Effector memory CD4-positive, alpha-beta T cell (primary cell): ENCODE results near the gene NAV2.
A peak's percentile ranks its signal among the peaks of the same experiment; 100 is the strongest.

Experiments used
- DNase-seq, 3 donors: peaks; one replicate each; pipeline ENCODE4 v3.0.0-alpha.2; 2020
- H3K27ac ChIP-seq: 2 replicates; pipeline ENCODE4 v1.7.0; 2013; ENCODE audit warnings: mild to moderate bottlenecking, low read length, moderate library complexity; ENCODE audit not compliant: insufficient read depth, poor library complexity, severe bottlenecking
- H3K27me3 ChIP-seq: replicated peaks from 2 replicates; pipeline ENCODE4 v1.7.0; 2013; ENCODE audit warnings: mild to moderate bottlenecking, low read length; ENCODE audit not compliant: insufficient read depth, control insufficient read depth, poor library complexity, severe bottlenecking
- H3K36me3 ChIP-seq: 2 replicates; pipeline ENCODE4 v1.7.0; 2013; ENCODE audit warnings: mild to moderate bottlenecking, low read length, moderate library complexity; ENCODE audit not compliant: control insufficient read depth, insufficient read depth
- H3K4me1 ChIP-seq: 2 replicates; pipeline ENCODE4 v1.7.0; 2013; ENCODE audit warnings: low read length, mild to moderate bottlenecking; ENCODE audit not compliant: control insufficient read depth, insufficient read depth, poor library complexity, severe bottlenecking
- H3K4me3 ChIP-seq: 2 replicates; pipeline ENCODE4 v1.7.0; 2013; ENCODE audit warnings: low read length, low read depth, mild to moderate bottlenecking; ENCODE audit not compliant: insufficient read depth, poor library complexity, severe bottlenecking
- H3K9me3 ChIP-seq: 2 replicates; pipeline ENCODE4 v1.7.0; 2013; ENCODE audit warnings: mild to moderate bottlenecking, low read length, moderate library complexity; ENCODE audit not compliant: control insufficient read depth

NAV2 gene

DNA sequence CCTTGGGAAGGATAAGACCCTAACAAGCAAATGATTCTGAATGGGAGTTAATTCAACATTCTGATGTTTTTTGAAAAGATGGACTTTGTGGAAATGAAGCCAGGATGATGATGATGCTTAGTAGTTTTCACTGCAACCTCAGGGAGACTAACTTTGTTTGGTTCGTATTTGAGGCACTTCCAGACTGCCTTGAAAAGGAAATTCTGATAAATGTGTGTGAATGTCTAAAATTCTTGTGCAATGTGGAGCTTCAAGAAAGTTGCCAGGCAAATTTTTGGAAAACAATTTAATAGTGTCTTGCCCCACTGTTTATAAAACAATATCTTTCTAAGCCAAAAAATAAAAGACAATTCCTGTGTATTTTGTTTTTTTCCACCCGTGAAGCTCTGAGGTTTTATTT lies 11.2 kb upstream of the NAV2 start:
- H3K9me3 ChIP-seq = no peaks in the 10 kb centered on the region
- no peak overlapping the region for H3K4me3 ChIP-seq
- no peak overlapping the region for H3K27ac ChIP-seq
- no peaks in the 10 kb centered on the region for H3K4me1 ChIP-seq
- no peaks in the 10 kb centered on the region for H3K27me3 ChIP-seq
- DNase-seq = no peak
- no peaks in the 10 kb centered on the region for H3K36me3 ChIP-seq

- Histone ChIP-seq H3K27me3 (no peaks in the 10 kb centered on the region), H3K4me3 (no peak overlapping the region), H3K4me1 (no peaks in the 10 kb centered on the region), H3K27ac (no peak overlapping the region), H3K36me3 (no peaks in the 10 kb centered on the region), H3K9me3 (no peaks in the 10 kb centered on the region)
- no peak for DNase-seq
Observed at GRCh38 chr11:19702620-19703019, 10.0 kb upstream of the NAV2 start.

DNA sequence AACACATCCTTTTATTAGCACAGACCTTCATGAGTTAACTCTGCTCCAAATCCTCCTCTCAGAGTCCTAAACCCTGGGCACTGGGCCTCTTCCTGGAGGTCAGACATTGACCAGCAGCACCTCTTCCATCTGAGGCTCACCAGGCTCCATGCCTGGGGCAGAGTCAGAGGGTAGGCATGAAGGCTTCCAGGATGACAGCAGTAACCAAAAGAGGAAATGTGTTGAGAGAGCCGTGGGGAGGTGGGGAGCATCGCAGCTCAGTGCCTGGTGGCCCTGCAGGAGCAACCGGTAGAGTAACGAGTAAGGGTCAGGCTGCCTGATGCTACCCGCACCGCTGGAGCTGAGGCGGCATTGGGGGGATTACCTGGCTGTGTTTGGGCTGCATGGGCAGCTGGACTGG lies 9.4 kb upstream of the NAV2 start:
- Histone ChIP-seq H3K4me1 (no peaks in the 10 kb centered on the region), H3K27me3 (no peaks in the 10 kb centered on the region), H3K4me3 (no peak overlapping the region), H3K27ac (no peak overlapping the region), H3K36me3 (no peaks in the 10 kb centered on the region), H3K9me3 (no peaks in the 10 kb centered on the region)
- no peak for DNase-seq

- Histone ChIP-seq H3K27ac (no peak overlapping the region), H3K36me3 (no peaks in the 10 kb centered on the region), H3K27me3 (no peaks in the 10 kb centered on the region), H3K9me3 (no peaks in the 10 kb centered on the region), H3K4me1 (no peaks in the 10 kb centered on the region), H3K4me3 (no peak overlapping the region)
- no peak for DNase-seq
Observed at GRCh38 chr11:19704213-19704612, 8.4 kb upstream of the NAV2 start.

GRCh38 chr11:19705936-19706335 lies 6.7 kb upstream of the NAV2 start:
- Histone ChIP-seq H3K9me3 (no peaks in the 10 kb centered on the region), H3K4me1 (no peaks in the 10 kb centered on the region), H3K36me3 (no peaks in the 10 kb centered on the region), H3K27ac (no peak overlapping the region), H3K27me3 (no peaks in the 10 kb centered on the region), H3K4me3 (no peak overlapping the region)
- DNase-seq = no peak

DNA sequence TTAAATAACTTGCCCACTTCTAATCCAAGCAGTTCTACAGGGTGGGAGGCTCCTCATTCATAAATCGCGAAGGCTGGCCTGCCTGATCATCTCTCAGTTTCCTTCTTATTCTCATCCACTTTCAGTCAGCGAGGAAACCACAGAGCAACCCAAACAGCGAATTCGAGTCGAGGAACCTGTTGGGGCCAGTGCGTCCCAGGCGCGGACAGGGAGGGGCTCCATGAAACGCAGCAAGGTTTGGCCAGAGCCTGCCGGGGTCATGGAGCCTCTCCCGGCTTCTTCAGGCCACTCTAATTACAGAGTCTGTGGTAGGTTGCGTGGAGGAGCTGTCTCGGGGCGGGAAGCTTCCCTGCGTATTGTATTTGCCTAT lies 741 bp upstream of the NAV2 start:
- Histone ChIP-seq H3K36me3 (no peaks in the 10 kb centered on the region), H3K4me1 (peaks cover 22% of the 10 kb centered on the region), H3K4me3 (peak overlapping the region; percentile 81), H3K27ac (no peak overlapping the region), H3K27me3 (peaks cover 12% of the 10 kb centered on the region), H3K9me3 (no peaks in the 10 kb centered on the region)
- no peak for DNase-seq

DNA sequence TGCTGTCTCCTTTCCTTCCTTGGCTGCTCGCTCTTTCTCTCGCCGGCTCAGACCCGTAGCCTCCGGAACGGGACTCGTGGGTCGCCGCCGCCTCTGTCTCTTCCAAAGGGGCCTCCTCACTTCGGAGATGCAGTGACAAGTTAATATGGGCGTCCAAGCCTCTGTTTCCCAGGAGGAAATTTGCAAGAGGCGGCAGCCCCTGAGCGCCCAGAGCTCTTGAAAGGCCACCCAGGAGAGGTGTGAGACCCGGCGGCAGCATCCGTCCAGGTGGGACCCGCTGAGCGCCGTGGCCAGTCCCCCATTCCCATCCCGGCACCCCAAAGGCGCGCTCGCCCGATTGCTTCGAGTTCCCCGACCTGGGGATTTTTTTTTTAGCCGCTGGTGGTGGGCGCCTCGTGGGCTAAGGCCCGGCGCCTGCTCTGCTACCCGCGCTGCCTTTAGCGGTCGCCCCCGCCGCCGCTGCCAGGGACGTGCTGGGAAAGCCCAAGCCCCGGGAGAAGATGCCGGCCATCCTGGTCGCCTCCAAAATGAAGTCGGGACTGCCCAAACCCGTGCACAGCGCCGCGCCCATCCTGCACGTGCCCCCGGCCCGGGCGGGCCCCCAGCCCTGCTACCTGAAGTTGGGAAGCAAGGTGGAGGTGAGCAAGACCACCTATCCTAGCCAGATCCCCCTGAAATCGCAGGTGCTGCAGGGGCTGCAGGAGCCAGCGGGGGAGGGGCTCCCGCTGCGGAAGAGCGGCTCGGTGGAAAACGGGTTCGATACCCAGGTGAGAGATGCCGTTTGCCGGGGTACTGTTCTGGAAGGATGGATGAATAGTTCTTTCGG lies 772 bp downstream of the NAV2 start:
- no peaks in the 10 kb centered on the region for H3K9me3 ChIP-seq
- H3K27ac ChIP-seq = no peak overlapping the region
- H3K4me3 ChIP-seq = peak overlapping the region; percentile 81
- peaks cover 22% of the 10 kb centered on the region for H3K4me1 ChIP-seq
- no peak for DNase-seq
- H3K27me3 ChIP-seq = peaks cover 12% of the 10 kb centered on the region
- no peaks in the 10 kb centered on the region for H3K36me3 ChIP-seq

GRCh38 chr11:19714022-19714386 lies 1.4 kb downstream of the NAV2 start:
- Histone ChIP-seq H3K27ac (no peak overlapping the region), H3K9me3 (no peaks in the 10 kb centered on the region), H3K36me3 (no peaks in the 10 kb centered on the region), H3K27me3 (peaks cover 12% of the 10 kb centered on the region), H3K4me1 (peaks cover 22% of the 10 kb centered on the region), H3K4me3 (peak overlapping the region; percentile 81)
- no peak for DNase-seq

DNA sequence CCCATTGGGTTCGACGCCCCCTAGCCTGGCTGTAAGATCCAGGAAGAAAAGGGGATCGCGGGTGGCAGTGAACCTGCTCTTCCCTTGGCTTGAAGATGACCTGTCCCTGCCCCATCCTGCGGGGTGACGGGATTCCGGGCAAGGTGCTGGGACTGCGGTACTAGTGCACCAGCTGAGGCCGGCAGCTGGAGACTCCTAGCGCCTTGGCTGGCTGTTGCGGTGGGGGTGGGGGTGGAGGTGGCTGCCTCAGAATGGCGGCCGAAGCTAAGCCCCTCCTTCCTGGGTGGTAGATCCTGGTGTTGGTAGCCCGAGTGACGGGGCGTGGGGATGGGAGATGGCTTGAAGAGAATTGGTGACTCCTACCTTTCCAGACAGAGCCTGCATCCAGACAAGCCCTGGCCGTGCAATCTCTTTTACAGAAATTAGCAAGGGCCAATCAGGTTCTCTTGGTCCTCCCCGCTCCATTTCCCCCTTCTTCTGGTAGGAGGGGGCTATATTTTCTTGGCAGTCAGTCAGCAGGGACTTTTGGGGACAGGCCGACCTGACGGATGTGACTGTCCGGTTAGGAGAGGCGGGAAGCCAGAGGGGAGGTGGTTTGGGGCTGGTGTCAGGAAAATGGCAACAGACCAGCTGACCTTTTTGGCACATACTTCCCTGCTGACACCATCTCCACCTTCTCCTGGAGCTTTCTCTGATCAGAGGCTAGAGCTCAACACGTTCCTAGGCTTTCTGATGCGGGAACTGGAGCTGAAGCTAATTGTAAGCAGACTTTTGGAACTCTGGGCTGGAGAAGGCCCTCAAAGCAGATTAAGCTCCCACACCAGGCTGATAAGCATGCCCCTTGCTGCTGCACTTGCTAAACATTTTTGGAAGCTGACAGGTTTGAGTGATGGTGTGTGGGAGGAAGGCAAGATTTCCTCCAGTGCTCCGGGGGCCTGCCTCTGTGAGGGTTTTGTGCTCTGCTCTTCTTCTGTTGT lies 2.0 kb downstream of the NAV2 start:
- peak overlapping the region; percentile 81 for H3K4me3 ChIP-seq
- peaks cover 12% of the 10 kb centered on the region for H3K27me3 ChIP-seq
- H3K9me3 ChIP-seq = no peaks in the 10 kb centered on the region
- H3K27ac ChIP-seq = no peak overlapping the region
- no peak for DNase-seq
- peaks cover 22% of the 10 kb centered on the region for H3K4me1 ChIP-seq
- H3K36me3 ChIP-seq = no peaks in the 10 kb centered on the region

DNA sequence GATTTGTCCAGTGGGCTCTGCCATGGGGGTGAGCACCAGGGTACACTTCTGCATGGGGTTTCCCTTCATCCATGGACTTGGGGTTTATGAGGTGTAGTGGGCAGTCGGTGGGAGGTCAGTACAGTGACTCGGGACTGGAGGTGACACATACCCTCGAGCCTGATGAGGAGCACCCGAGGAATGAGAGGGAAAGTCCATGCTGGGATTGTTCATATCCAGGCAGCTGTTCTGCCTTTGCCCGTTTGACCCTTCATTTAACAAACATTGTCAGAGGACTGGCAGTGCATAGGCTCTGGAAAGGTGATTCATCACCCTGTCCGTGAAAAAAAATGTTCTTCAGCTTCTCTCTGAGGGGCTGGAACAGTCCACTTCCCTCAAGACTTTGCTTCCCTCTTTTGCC lies 2.7 kb downstream of the NAV2 start:
- H3K36me3 ChIP-seq = no peaks in the 10 kb centered on the region
- peaks cover 22% of the 10 kb centered on the region for H3K4me1 ChIP-seq
- H3K27ac ChIP-seq = no peak overlapping the region
- H3K9me3 ChIP-seq = no peaks in the 10 kb centered on the region
- H3K27me3 ChIP-seq = peaks cover 12% of the 10 kb centered on the region
- DNase-seq = no peak
- H3K4me3 ChIP-seq = no peak overlapping the region
